PC-9 (cell line): ENCODE results near the gene NF1.

Experiments
- CTCF ChIP-seq: fragments of 200-600 bp; sonication (generic); conservative IDR thresholded peaks from 2 replicates; pipeline ENCODE4 v1.6.1; 2017; ENCODE audit warnings: mixed run types, antibody characterized with exemption, mild to moderate bottlenecking, moderate library complexity
- EZH2 ChIP-seq: fragments of 200-600 bp; sonication (generic); IDR thresholded peaks from 2 replicates; pipeline ENCODE4 v1.8.0; 2017; ENCODE audit warnings: antibody characterized with exemption, low read depth

GRCh38 chr17:31387438-31387837 lies 292.7 kb downstream of the NF1 start:
- TF ChIP-seq CTCF (no peak), EZH2 (no peak)
